GM23248 (cell line): ENCODE measurements around the gene PHYKPL. TPM values are rescaled to one million over a fixed set of nuclear protein-coding genes. Genes with fewer than 3 reads are reported as not detected.
"Not testable (repeated sequence)": the region's sequence is repeated elsewhere in the genome, so short reads cannot be mapped to it uniquely, and the experiment has no call there.

ENCODE experiments used
- DNase-seq: peaks from one replicate; pipeline ENCODE4 v3.0.0-alpha.2; 2015
- H2AFZ ChIP-seq: fragments of 200-600 bp; sonication (generic); 2 replicates; pipeline ENCODE4 v1.6.1; 2016; ENCODE audit warnings: antibody characterized with exemption
- H3F3A ChIP-seq: fragments of 200-600 bp; sonication (generic); 2 replicates; pipeline ENCODE4 v1.6.1; 2016; ENCODE audit warnings: mild to moderate bottlenecking, antibody characterized with exemption, mixed run types; ENCODE audit not compliant: insufficient read depth
- H3K27ac ChIP-seq: fragments of 200-600 bp; sonication (generic); 2 replicates; pipeline ENCODE4 v1.5.1; 2016; ENCODE audit warnings: mild to moderate bottlenecking
- H3K27me3 ChIP-seq: fragments of 200-600 bp; sonication (generic); replicated peaks from 2 replicates; pipeline ENCODE4 v1.6.1; 2016; ENCODE audit warnings: mild to moderate bottlenecking; ENCODE audit not compliant: insufficient read depth
- H3K36me3 ChIP-seq: fragments of 200-600 bp; sonication (generic); 2 replicates; pipeline ENCODE4 v1.6.1; 2016; ENCODE audit warnings: low read depth, mild to moderate bottlenecking
- H3K4me1 ChIP-seq: fragments of 200-600 bp; sonication (generic); 2 replicates; pipeline ENCODE4 v1.6.1; 2016; ENCODE audit warnings: mild to moderate bottlenecking; ENCODE audit not compliant: insufficient read depth
- H3K4me2 ChIP-seq: fragments of 200-600 bp; sonication (generic); one replicate; pipeline ENCODE4 v1.6.1; 2016; ENCODE audit warnings: mild to moderate bottlenecking; ENCODE audit not compliant: unreplicated experiment
- H3K4me3 ChIP-seq: fragments of 200-600 bp; sonication (generic); 2 replicates; pipeline ENCODE4 v1.5.1; 2016; ENCODE audit warnings: mild to moderate bottlenecking
- H3K79me2 ChIP-seq: fragments of 200-600 bp; sonication (generic); 2 replicates; pipeline ENCODE4 v1.6.1; 2016; ENCODE audit warnings: mild to moderate bottlenecking; ENCODE audit not compliant: insufficient read depth
- H3K9ac ChIP-seq: fragments of 200-600 bp; sonication (generic); 2 replicates; pipeline ENCODE4 v1.6.1; 2016; ENCODE audit warnings: mild to moderate bottlenecking
- H3K9me2 ChIP-seq: fragments of 200-600 bp; sonication (generic); 2 replicates; pipeline ENCODE4 v1.6.1; 2016; ENCODE audit warnings: mixed run types, mild to moderate bottlenecking, moderate library complexity; ENCODE audit not compliant: insufficient read depth
- H3K9me3 ChIP-seq: fragments of 200-600 bp; sonication (generic); one replicate; pipeline ENCODE4 v1.6.1; 2017; ENCODE audit warnings: low read depth
- H4K20me1 ChIP-seq: fragments of 200-600 bp; sonication (generic); 2 replicates; pipeline ENCODE4 v1.6.0; 2016; ENCODE audit not compliant: insufficient read depth
- EZH2 ChIP-seq: fragments of 200-600 bp; sonication (generic); IDR thresholded peaks from 2 replicates; pipeline ENCODE4 v1.6.1; 2018; ENCODE audit warnings: antibody characterized with exemption, mild to moderate bottlenecking; ENCODE audit not compliant: insufficient read depth, poor library complexity, severe bottlenecking
- EZH2phosphoT487 ChIP-seq: fragments of 200-600 bp; sonication (generic); IDR thresholded peaks from 2 replicates; pipeline ENCODE4 v1.6.1; 2018; ENCODE audit warnings: antibody characterized with exemption, moderate library complexity, mild to moderate bottlenecking, low read depth; ENCODE audit not compliant: insufficient read depth
- WGBS, 2 experiments: methylation state at CpG; one replicate each; pipeline ENCODE4 v1.1.6; 2015 to 2017; ENCODE audit warnings: low lambda C conversion rate in 2 of 2, low coverage in 1 of 2; ENCODE audit errors: missing lambda C conversion rate in 2 of 2; 5-methylcytosine and 5-hydroxymethylcytosine counted together
- in situ Hi-C: fragments of 300-500 bp; cut with MboI; formaldehyde crosslinking; loops from 2 replicates; pipeline ENCODE4 v1.15.0; 2020
- polyA plus RNA-seq: library from polyadenylated mRNA; unstranded; fragments of >200 nt; fragmentation: Nextera tagmentation; extraction: Ambion mirVana; gene quantifications from 2 replicates; pipeline ENCODE4 v1.2.1, GENCODE V29; 2016
- total RNA-seq: library from RNA; depleted of rRNA; stranded (reverse); fragments of >200 nt; shearing (Covaris generic); gene quantifications from 2 replicates; pipeline ENCODE4 v1.2.3, GENCODE V29; 2014

PHYKPL gene
- total and polyA plus RNA-seq, 2 experiments from 2014 or later: 22.9 to 28.9 TPM

- Histone ChIP-seq H3K4me1 (no peaks in the 10 kb centered on the region), H3K9me3 (no peaks in the 10 kb centered on the region), H3K27ac (no peak overlapping the region), H3K9me2 (no peaks in the 10 kb centered on the region), H4K20me1 (no peaks in the 10 kb centered on the region), H3K79me2 (peaks cover 4% of the 10 kb centered on the region; the same call in 1 of the 2 replicates), H2AFZ (no peak overlapping the region), H3K4me3 (no peak overlapping the region), H3K36me3 (no peaks in the 10 kb centered on the region), H3K9ac (no peak overlapping the region), H3F3A (no peaks in the 10 kb centered on the region), H3K4me2 (no peak overlapping the region), H3K27me3 (peaks cover 7% of the 10 kb centered on the region; the same call in 1 of the 2 replicates)
- no peak for TF ChIP-seq EZH2phosphoT487
- no peak for TF ChIP-seq EZH2
- in situ Hi-C loops: no loop called here
- WGBS, 2 experiments: 84 to 87% methylated on average over 12 of the region's 12 CpGs
- DNase-seq: no peak
These were observed 32.8 kb downstream of the PHYKPL start for GRCh38 chr5:178199581-178200434.

GRCh38 chr5:178198706-178199105 lies 33.9 kb downstream of the PHYKPL start:
- Histone ChIP-seq H3F3A (no peaks in the 10 kb centered on the region), H3K79me2 (no peaks in the 10 kb centered on the region), H3K27me3 (peaks cover 13% of the 10 kb centered on the region), H3K4me2 (no peak overlapping the region), H3K4me3 (no peak overlapping the region), H3K36me3 (no peaks in the 10 kb centered on the region), H3K4me1 (no peaks in the 10 kb centered on the region), H3K9me2 (no peaks in the 10 kb centered on the region), H4K20me1 (no peaks in the 10 kb centered on the region), H3K9ac (no peak overlapping the region), H2AFZ (no peak overlapping the region), H3K9me3 (no peaks in the 10 kb centered on the region), H3K27ac (no peak overlapping the region)
- in situ Hi-C loops: no loop called here
- no peak for TF ChIP-seq EZH2phosphoT487
- no peak for TF ChIP-seq EZH2
- DNase-seq: no peak
- 79% methylated on average over 10 to 11 of the region's 11 CpGs for WGBS, 2 experiments

- H3K9me2 ChIP-seq, H3K4me3 ChIP-seq, H4K20me1 ChIP-seq, H3K4me2 ChIP-seq, H3K9ac ChIP-seq, H3K9me3 ChIP-seq, H3K27ac ChIP-seq, H3K79me2 ChIP-seq, in situ Hi-C loops, H3F3A ChIP-seq, H3K4me1 ChIP-seq, H3K36me3 ChIP-seq, DNase-seq, H2AFZ ChIP-seq: not testable (repeated sequence)
- peaks cover 13% of the 10 kb centered on the region for H3K27me3 ChIP-seq
- WGBS, 2 experiments: 69 to 77% methylated on average over 11 of the region's 11 CpGs
These were observed 34.5 kb downstream of the PHYKPL start for GRCh38 chr5:178198151-178198550.

GRCh38 chr5:178196986-178197385 lies 35.6 kb downstream of the PHYKPL start:
- Histone ChIP-seq H3K27me3 (peaks cover 13% of the 10 kb centered on the region), H3K36me3 (no peaks in the 10 kb centered on the region), H3K9me3 (no peaks in the 10 kb centered on the region), H3K4me1 (0 out of 2 replicates have a peak, but pooled peaks cover 3% of the 10 kb centered on the region), H4K20me1 (no peaks in the 10 kb centered on the region), H3K9me2 (no peaks in the 10 kb centered on the region), H3F3A (no peaks in the 10 kb centered on the region), H2AFZ (no peak overlapping the region), H3K4me2 (no peak overlapping the region), H3K79me2 (no peaks in the 10 kb centered on the region), H3K4me3 (no peak overlapping the region), H3K9ac (no peak overlapping the region), H3K27ac (no peak overlapping the region)
- 67 to 80% methylated on average over 8 of the region's 8 CpGs for WGBS, 2 experiments
- DNase-seq: no peak
- in situ Hi-C loops: no loop called here
- TF ChIP-seq EZH2phosphoT487 (no peak), EZH2 (no peak)
